Measurements from ENCODE around the gene RMC1. TPM values are rescaled to one million over a fixed set of nuclear protein-coding genes. Genes with fewer than 3 reads are reported as not detected.

Gene RMC1
- total and polyA plus RNA-seq, 11 donors: 12.2 to 27.8 (median 17.5) TPM

- no peak overlapping the region for H3K27ac ChIP-seq
- WGBS, 4 donors: 84 to 87% (median 85%) methylated on average over 8 of the region's 8 CpGs
- peak in 2 of 4 donors; percentile 40 to 50 for ATAC-seq
- H3K27me3 ChIP-seq: no peaks in the 10 kb centered on the region
- H3K9me3 ChIP-seq: no peaks in the 10 kb centered on the region
- no peak overlapping the region for H3K4me3 ChIP-seq
- H3K4me1 ChIP-seq: peaks cover 0 to 63% (median 21%) of the 10 kb centered on the region in 12 donors
- no peak for TF ChIP-seq CTCF (IDR thresholded peaks at IDR 0.05)
- no peak for TF ChIP-seq POLR2A (IDR thresholded peaks at IDR 0.05)
- DNase-seq: no peak
- intact Hi-C loops (cut with DNase I): no loop called here
- H3K36me3 ChIP-seq: peaks cover 0 to 18% (median 4%) of the 10 kb centered on the region in 9 donors
Observed at GRCh38 chr18:23578891-23579653, 75.8 kb downstream of the RMC1 start.

GRCh38 chr18:23580677-23581367, 77.5 kb downstream of the RMC1 start:
- Histone ChIP-seq H3K36me3 (peaks cover 0 to 10% (median 4%) of the 10 kb centered on the region in 9 donors), H3K4me1 (peaks cover 0 to 65% (median 25%) of the 10 kb centered on the region in 12 donors), H3K27me3 (no peaks in the 10 kb centered on the region), H3K9me3 (no peaks in the 10 kb centered on the region), H3K4me3 (no peak overlapping the region), H3K27ac (no peak overlapping the region)
- intact Hi-C loops (cut with DNase I): no loop called here
- DNase-seq (no peak), ATAC-seq (no peak)
- no peak for TF ChIP-seq CTCF (IDR thresholded peaks at IDR 0.05)
- no peak for TF ChIP-seq POLR2A (IDR thresholded peaks at IDR 0.05)
- 94 to 95% (median 95%) methylated on average over 6 of the region's 6 CpGs for WGBS, 4 donors

Other genes with a start within 250 kb of the RMC1 start
- 10 to 100 TPM; 43.4 to 76.2 (median 51.1) TPM for gene RIOK3, start 50.2 kb upstream of the RMC1 start, total RNA-seq
- 10 to 100 TPM; 32.3 to 57.9 TPM for gene RIOK3, start 50.2 kb upstream of the RMC1 start, polyA plus RNA-seq
- gene NPC1, start 83.0 kb downstream of the RMC1 start, total RNA-seq: 10 to 100 TPM; 10.2 to 42.7 (median 16.8) TPM
- 10 to 100 TPM in 1 of 2 donors, 1 to 10 TPM in 1; 7.8 to 38.8 TPM for gene NPC1, start 83.0 kb downstream of the RMC1 start, polyA plus RNA-seq
- gene ANKRD29, start 159.4 kb downstream of the RMC1 start, total RNA-seq: 1 to 10 TPM; 1.9 to 7.1 (median 5.4) TPM
- gene ANKRD29, start 159.4 kb downstream of the RMC1 start, polyA plus RNA-seq: 1 to 10 TPM; 1.7 to 3.1 TPM
- gene LAMA3, start 185.9 kb downstream of the RMC1 start, total RNA-seq: 1 to 10 TPM; 1.8 to 6.6 (median 3.3) TPM
- 1 to 10 TPM; 1.2 to 1.3 TPM for gene LAMA3, start 185.9 kb downstream of the RMC1 start, polyA plus RNA-seq

All from heart left ventricle (tissue), 16 donors.